Measurements from ENCODE around the gene SUN3.

Gene SUN3

DNA sequence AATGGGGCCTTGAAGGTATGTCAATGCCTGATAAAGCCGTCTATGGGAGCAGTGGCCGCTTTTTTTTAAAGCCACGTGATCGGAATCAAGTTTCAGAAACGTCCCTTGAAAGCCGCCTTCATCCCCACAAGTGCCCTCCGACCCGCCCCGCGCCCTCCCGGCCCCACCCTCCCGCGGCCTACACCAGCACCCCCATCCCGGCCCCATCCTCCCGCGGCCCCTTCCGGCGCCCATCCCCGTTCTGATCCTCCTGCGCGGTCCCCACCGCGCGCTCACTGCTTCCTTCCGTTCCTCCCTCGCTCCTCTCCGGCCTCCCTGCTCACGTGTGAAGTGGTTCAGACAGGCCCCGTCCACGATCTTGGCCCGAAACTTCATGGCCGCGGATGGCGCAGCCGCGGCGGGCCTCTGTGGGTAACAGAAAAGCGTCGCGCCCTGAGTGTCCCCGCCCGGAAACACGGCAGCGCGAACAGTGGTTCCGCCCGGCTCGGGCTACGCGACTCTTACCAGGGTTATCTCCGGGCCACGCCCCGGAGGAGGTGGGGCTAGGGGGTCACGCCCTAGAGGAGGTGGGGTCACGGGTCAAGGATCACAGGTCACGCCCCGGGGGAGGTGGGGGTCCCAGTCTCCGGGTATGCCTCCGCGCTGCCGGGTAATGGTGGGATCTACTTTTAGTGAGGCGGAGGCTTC, 49.6 kb downstream of the SUN3 start, which contains the start of gene HUS1:
Gene HUS1 (minus strand): TSS at position 471 of the 687 bp plus-strand sequence. CDS start 96 bp downstream, at position 375.
- DNase-seq (ENCODE audit: low read depth in 2 of 2) = peak; percentile 87

DNA sequence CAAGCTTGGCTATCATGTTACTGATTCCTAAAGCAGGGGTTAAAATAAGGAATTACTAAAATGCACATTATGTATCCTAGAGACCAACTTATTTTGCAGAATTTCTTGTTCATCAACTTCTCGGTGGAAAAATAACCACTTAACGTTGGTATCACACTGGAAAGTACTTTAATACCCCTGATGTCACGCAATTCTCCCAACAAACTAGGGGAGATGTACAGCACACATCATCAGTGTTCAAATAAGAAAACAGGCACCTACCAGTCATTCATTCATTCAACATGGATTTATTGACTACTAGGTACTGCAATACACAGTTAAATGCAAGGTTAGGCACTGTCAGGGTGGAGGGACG, 50.1 kb downstream of the SUN3 start:
- DNase-seq (ENCODE audit: low read depth in 2 of 2) = no peak

DNA sequence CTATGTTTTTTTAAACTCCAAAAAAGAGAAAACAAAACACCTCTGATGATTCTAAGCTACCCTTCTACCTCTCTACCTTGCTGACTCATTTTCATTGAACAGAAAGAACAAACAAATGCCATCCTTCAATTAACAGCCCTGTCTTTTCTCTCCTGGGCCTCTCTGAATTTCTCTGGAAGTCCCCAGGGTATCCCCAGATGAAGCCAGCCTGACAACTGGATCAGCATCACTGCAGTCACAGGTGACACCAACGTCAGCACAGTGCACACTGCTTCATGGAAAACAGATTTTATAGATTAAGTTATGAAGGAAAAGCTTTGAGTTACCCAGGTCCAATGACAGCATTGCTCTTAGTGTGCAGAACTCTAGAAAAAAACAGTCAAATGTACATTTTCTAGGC, 55.2 kb downstream of the SUN3 start:
- no peak for DNase-seq (ENCODE audit: low read depth in 2 of 2)

DNA sequence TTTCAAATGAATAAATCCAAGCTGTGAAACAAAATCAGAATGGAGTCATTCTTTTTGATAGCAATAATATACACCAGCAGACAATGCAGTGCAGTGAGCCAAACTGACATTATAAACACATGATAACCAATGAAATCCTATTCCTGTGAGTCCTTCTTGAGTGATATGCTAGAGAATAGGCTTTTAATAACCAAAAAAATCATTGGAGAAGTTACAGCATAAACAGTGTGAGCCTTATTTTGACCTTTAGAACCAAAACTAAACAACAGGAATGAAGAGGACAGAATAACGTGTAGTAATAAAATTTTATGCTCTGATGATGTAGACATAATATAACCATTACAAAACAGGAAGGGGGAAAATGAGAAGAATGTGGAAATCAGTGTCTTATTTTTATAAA, 58.1 kb downstream of the SUN3 start:
- no peak for DNase-seq (ENCODE audit: low read depth in 2 of 2)

DNA sequence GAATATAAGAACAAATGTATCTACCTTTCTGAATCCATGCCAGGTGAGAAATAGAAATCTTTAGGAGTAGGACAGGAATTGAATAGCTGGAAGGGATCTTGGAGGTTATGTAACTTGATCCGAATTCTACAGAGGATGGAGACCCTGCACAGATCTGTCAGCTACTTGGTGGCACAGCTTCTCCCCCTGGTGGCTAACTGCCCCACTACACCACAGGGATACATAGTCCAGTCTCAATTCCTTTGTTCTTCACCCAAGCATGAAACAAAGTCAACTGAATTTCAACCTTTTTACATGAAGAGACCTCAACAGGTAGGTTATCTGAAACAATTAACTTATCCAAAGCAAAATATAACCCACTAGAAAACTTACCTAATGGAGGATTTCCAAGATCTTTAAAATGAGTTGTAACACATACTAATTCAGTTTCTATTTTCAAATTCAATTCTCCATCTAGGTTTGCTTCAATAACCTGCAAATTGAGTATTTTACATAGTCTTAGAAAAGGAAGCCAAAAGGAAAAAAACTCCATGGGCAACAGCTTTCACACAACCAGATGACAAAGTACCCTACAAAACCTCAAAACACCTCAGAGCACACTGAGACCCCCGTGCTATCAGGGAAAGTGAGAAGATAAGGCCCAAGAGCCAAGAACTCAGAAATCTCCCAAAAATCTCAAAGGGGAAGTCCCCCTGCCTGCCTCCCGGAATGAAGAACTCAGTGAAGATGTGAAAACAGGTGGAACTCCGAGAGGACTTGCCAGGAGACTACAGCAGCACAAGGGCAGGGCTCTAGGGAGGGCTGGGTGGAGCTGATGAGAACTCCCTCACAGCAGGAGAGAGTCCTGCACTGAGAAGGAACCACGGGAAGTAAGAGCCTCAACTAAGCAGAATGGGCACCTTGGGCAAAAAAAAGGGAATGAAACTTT, 59.8 kb downstream of the SUN3 start:
- peak; percentile 12 to 49 for DNase-seq (ENCODE audit: low read depth in 2 of 2)

DNA sequence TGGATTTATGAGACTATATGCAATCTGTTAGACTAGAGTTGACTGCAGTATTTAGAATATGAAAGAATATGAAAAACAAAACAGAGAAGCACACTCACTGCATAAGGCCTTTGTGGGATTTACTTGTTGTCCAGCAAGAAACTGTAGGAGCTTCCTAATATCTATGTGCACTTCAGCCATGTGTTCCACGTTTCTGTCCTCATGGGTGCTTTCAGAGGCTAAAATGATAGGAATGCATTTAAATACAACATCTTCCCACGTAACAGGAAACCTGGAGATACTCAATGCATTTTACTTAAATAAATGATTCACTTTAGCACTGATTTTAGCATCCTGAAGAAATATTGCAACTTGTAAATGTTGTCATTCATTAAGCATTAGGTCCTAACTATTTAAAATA, 61.2 kb downstream of the SUN3 start:
- DNase-seq (ENCODE audit: low read depth in 2 of 2) = no peak

DNA sequence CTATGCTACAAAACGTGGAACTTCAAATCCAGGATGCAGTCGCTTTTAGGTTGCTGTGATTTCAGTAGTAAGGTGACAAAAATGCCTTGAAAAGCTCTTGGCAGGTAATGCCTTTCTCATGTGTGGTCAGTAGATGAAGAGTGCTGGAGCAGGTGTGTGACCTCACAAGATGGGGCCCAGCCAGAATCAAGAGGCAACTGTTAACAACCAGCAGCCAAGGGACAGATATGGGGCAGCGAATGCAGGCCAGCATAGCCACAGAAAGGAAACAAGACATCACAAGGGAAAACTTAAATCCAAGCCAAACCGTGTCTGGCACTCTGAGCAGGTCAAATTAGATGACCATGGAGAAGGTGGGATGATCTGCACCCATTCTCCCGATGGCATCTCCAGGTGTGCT, 61.8 kb downstream of the SUN3 start:
- DNase-seq (ENCODE audit: low read depth in 2 of 2) = no peak

DNA sequence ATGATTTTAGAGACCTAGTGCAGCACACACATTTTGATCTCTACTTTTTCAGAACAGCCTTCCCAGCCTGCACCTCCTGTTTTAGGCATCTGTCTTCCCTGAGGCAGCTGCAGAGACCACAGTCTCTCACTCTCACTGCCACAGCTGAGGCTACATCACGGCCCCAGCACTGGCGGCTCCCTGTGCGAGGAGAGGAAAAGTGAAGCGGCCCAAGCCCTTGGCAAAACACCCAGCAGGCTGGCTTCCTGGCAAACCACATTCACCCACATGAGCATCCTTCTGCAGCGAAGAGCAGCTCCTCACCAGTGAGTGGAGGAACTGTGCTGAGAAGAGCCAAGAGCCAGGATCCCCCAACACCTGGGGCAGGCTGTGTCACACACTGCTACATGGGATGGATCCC, 63.5 kb downstream of the SUN3 start:
- DNase-seq (ENCODE audit: low read depth in 2 of 2) = no peak

DNA sequence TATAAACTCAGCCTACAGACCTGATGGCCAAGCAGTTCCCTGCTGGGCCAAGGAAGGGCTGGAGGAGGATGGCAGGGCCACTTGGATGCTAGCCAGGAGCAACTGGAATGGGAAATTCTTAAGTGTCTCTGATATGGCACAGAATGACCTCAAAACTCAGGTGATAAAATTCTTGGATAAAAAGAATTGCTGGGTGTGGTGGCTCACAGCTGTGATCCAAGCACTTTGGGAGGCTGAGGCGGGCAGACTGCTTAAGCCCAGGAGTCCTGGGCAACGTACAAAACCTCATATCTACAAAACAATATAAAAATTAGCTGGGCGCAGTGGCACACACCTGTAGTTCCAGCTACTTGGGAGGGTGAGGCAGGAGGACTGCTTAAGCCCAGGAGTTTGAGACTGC, 66.6 kb downstream of the SUN3 start:
- no peak for DNase-seq (ENCODE audit: low read depth in 2 of 2)

DNA sequence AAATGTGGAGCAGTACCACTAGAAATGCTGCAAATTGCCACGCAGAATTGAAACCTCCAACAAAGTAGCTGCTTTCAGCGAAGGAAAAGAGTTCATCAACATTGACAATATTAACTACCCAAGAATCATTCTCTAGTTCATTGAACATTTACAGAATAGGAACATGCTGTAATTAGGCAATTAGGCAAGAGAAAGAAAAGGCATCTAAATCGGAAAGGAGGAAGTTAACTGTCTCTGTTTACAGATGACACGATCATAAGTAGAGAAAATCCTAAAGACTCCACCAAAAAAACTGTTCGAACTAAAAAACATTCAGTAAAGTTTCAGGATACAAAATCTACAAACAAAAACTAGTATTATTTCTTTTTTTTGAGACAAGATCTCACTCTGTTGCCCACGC, 71.8 kb downstream of the SUN3 start:
- DNase-seq (ENCODE audit: low read depth in 2 of 2) = no peak

DNA sequence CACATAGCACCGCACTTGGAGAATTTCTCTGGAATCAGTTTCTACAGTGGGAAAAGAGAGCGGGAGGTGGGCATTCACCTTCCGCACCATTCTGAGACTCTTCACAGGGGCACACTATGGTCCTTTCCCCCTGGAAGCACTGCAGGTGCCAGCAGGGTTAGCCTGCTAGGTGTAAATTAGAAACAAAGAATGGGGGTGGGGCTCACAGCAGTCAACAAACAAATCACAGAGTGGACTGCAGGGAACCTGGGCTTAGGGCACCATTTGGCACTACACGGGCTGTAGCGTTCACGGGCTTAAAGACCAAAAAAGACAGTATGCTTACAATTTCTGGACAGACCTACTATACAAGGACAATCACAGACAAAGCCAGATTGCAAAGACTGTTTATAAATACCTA, 72.7 kb downstream of the SUN3 start:
- DNase-seq (ENCODE audit: low read depth in 2 of 2) = no peak

DNA sequence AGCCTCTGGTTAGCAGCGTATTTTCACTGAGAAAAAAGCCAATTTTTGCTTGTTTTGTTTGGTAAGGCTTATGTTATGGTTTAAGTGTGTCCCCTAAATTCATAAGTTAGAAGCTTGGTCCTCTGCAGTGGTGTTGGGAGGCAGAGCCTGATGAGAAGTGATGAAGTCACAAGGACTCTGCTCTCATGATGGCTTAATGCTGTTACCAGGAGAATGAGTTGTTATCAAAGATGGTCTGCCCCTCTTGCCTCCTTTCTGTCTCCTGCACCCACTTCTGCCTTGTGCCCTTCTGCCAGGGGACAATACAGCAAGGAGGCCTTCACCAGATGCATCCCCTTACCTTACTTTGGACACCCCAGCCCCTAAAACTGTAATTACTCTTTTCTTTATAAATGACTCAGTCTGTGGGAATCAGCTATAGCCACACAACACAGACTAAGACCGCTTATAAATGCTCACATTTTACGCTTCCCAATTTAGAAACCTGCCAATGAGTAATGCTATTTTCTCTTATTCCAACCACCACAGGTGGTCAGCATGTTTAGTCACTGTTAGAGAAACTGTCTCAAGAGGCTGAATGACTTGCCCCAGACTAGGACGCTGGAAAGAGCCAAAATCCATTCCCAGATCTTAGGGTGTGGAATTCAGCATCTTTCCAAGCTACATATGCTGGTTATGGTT, 74.5 kb downstream of the SUN3 start:
- DNase-seq (ENCODE audit: low read depth in 2 of 2) = no peak

DNA sequence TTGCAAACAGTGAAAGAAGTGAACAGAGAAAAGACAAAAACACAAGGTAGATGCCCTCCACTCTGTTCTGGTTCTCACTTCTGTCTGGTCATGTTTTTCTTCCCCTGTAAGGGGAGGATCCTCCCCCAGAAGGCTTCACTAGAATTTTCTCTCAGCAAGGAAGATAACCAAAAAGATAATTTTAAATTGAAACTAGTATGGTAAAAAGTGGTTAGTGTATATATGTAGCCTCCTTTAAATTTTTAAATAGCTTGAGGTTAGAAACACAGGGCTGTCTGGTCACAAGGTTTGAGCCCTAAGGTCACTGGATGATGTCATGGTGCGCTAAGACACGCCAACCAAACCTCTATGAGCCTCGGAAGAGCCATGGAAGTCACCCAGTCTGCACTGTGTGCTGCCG, 75.1 kb downstream of the SUN3 start:
- DNase-seq (ENCODE audit: low read depth in 2 of 2) = no peak

DNA sequence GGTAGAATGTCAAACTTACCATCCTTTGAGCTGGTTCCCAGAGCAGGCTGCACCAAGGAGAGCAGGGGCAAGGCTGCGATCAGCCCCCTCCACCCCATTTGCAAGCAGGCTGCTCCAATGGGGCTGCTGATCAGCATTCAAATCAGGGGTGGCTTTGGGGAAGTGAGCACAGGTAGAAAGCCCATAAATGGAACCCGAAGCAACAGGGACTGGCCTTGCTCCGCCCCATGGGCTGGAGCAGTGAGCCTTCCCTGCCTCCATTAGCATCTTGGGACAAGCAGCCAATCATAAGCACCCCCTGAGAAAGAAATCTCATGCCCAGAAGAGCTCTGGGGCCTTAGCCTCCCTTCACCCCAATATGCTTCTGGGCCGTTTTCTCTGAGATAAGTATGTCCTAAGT, 76.7 kb downstream of the SUN3 start:
- DNase-seq (ENCODE audit: low read depth in 2 of 2) = no peak

DNA sequence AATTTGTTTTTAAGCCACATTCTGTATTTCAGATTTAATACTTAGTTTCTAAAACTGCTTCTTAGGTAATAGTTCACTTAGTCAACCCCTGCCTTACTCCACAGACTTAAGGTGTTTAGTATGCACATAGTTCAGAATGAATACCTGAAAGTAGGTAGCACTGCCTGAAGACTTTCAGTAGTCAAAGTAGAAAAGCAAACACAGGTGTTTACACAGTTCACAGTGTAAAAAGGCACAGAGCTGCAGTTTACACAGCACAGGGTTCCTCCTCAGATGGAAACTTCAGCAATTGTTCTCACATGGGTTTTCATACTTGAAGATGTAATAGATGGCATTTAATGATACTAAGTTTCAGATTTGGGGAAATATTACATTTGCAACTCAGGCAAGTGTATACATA, 77.5 kb downstream of the SUN3 start:
- DNase-seq (ENCODE audit: low read depth in 2 of 2) = no peak

DNA sequence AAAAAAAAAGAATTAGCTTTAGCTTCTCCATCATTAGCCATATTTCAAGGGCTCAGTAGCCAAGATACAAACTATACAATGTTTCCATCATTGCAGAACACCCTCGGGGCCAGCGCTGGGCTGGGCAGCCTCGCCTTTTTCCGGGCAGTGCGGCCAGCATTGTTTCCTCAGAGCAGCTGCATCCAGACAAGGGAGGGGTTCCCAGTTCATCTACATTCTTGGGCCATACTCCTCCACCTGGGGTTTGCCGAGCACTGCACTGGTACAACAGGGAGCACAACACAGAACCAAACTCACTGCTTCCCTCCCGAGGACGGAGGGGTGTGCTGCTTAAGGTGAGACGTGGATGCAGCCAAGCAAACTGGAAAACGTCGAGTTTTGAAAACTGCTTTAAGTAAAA, 78.2 kb downstream of the SUN3 start:
- DNase-seq (ENCODE audit: low read depth in 2 of 2) = no peak

DNA sequence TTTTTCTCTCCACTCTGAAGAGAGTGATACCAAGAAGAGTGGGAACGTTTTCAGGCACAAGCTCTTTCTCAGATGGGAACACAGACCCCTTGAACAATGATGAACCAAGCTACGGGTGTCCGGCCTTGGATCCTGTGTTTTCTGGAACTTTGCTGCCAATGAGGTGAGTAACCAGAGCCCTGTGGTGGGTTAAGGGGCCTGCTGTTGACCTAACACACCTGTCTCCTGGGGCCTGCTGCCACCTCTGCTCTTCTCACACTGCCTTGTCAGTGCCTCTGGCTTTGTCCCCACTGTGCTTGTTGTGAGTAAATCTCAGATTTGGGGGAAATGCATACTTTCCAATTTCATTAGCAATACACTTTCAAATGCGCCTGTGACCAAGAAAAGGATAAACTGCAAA, 79.2 kb downstream of the SUN3 start:
- DNase-seq (ENCODE audit: low read depth in 2 of 2) = no peak

DNA sequence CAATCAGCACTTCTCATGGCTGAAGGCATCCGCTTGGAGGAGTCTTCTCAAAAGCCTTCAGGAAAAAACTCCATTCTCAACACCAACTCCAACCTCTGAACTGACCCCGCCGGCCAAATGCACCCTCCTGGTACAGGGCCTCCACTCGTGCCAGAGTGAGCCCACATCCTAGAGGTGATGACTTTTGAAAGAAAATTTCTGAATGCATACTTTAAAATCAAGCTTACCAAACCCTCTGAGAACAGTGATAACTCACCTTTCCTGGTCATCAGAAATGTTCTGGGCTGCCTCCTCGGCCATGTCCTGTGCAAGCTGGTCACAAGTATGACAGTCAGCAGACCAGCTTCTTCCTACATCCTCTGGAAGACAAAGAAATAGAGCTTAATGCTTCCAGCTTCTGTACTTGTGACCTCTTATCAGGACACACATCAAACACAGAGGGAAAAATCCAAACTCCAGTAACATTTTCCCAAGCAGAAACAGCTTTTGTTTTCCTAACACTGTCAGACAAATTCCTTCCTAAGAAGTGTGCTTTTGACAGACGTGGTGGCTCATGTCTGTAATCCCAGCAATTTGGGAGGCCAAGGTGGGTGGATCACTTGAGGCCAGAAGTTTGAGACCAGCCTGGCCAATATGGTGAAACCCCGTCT, 80.6 kb downstream of the SUN3 start, which contains the start of gene PKD1L1:
Gene PKD1L1 (minus strand): TSS at position 326 of the 650 bp plus-strand sequence. CDS start 26 bp downstream, at position 300.
- DNase-seq (ENCODE audit: low read depth in 2 of 2) = no peak

DNA sequence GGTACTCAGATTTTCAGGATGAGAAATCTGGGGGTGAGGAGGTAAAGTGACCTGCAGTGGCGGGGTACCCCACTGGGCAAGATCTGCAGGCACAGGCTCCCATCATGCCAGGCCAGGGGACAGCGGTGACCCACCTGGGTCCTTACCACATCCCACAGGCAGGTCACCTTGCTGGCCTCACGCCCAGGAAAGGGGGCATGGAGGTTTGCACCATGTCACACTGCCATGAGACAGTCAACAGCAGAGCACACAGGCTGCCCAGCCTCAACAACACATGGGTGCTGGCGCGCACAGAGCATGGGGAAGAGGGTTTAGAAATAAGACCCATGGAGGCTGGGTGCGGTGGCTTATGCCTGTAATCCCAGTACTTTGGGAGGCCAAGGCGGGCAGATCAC, 81.6 kb downstream of the SUN3 start:
- DNase-seq (ENCODE audit: low read depth in 2 of 2) = no peak

DNA sequence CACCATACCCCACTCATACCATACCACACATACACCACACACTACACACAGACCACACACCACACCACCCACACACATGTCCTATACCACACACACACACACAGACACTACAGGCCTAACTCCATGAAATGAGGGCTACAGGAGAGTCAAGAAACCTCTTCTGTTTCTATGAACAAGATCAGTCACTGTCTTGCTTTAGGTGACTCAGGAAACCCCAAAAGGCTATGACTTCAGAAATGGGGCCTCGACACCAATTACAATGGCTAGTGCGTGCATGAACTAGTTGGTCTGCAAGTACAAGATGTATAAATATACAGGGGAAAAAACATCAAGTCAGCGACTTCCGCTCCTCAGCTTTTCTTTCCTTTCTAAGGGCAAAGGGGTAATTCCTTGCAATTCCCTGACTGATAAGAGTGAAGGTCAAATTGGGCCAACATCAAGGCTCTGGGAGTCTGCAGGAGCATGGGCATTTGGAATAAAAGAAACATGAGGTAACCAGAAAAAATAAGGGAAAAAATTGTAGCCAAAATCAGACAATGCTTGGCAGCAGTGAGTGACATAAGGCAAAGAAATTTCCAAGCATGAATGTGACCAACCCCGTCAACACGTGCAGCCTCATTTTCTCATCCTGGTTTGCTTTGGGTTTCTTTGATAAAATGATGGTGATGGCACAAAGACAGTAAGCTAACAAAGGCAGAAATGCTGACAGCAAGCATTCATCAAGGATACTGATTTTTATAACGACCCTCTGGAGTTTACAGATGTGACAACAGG, 82.1 kb downstream of the SUN3 start:
- DNase-seq (ENCODE audit: low read depth in 2 of 2) = no peak

Data from stimulated activated CD4-positive, alpha-beta T cell treated with anti-CD3 and anti-CD28 coated beads, Interleukin-1b, Interleukin-23, amount 100 ng/mL, for 4 hours (primary cell).